HG02981 (cell line): ENCODE results near the gene TMEM26.

Experiments
- ATAC-seq: cut with Tn5 transposase; IDR thresholded peaks from one replicate; pipeline ENCODE4 v1.9.1; 2021; ENCODE audit warnings: mild to moderate bottlenecking, moderate library complexity; ENCODE audit not compliant: unreplicated experiment

The TMEM26 gene

GRCh38 chr10:61463035-61463909 lies 10.1 kb upstream of the TMEM26 start:
- ATAC-seq, result no peak

GRCh38 chr10:61460835-61461234 lies 7.7 kb upstream of the TMEM26 start:
- ATAC-seq, result no peak

- no peak for ATAC-seq
These were observed 4.8 kb upstream of the TMEM26 start for GRCh38 chr10:61458031-61458430.

- no peak for ATAC-seq
These were observed 3.1 kb upstream of the TMEM26 start for GRCh38 chr10:61456095-61456789.

- ATAC-seq, result no peak
These were observed 2.5 kb upstream of the TMEM26 start for GRCh38 chr10:61455656-61456055.

GRCh38 chr10:61454541-61454940 lies 1.4 kb upstream of the TMEM26 start:
- ATAC-seq, result no peak

- ATAC-seq, result no peak
These were observed 980 bp downstream of the TMEM26 start for GRCh38 chr10:61452151-61452651.

- no peak for ATAC-seq
These were observed 1.8 kb downstream of the TMEM26 start for GRCh38 chr10:61451357-61451756.

GRCh38 chr10:61448841-61449600 lies 4.2 kb downstream of the TMEM26 start:
- no peak for ATAC-seq

- ATAC-seq, result no peak
These were observed 5.1 kb downstream of the TMEM26 start for GRCh38 chr10:61448091-61448490.

- ATAC-seq, result no peak
These were observed 14.0 kb downstream of the TMEM26 start for GRCh38 chr10:61439058-61439609.

- no peak for ATAC-seq
These were observed 14.8 kb downstream of the TMEM26 start for GRCh38 chr10:61438141-61438988.

- ATAC-seq, result no peak
These were observed 30.0 kb downstream of the TMEM26 start for GRCh38 chr10:61423178-61423577.

GRCh38 chr10:61417661-61418060 lies 35.5 kb downstream of the TMEM26 start:
- no peak for ATAC-seq

GRCh38 chr10:61415824-61416223 lies 37.4 kb downstream of the TMEM26 start:
- ATAC-seq, result no peak

- ATAC-seq, result no peak
These were observed 41.5 kb downstream of the TMEM26 start for GRCh38 chr10:61411706-61412105.

- no peak for ATAC-seq
These were observed 42.7 kb downstream of the TMEM26 start for GRCh38 chr10:61410353-61411070.

GRCh38 chr10:61409157-61409556 lies 44.0 kb downstream of the TMEM26 start:
- no peak for ATAC-seq

- no peak for ATAC-seq
These were observed 45.1 kb downstream of the TMEM26 start for GRCh38 chr10:61408105-61408504.
